Measurements from ENCODE around the gene CUL9. TPM values are rescaled to one million over a fixed set of nuclear protein-coding genes. Genes with fewer than 3 reads are reported as not detected.

The CUL9 gene
- polyA plus RNA-seq, 3 donors: 2.9 to 68.8 (median 3.8) TPM

DNA sequence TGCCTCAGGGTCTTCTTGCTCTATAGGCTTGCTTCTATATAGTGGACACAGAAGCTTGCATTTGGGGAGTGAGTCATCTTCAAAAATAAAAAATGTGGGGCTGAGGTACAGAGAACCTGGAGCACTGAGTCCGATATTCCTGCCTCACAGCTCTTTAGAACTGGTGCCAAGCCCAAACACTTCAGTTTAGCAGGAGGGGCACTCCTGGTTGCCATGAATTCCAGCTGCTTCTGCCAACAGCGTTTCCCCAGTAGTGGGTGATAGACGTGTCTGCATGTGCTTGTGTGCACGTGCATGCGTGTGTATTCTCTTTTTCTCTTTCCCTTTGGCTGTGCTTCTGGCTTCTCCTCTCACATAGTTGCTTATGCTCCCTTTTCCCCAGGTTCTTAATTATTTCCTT is 35.4 kb downstream of the CUL9 start:
- Mint-ChIP-seq H3K4me1 (no peaks in the 10 kb centered on the region), H3K27me3 (ENCODE audit: low read depth in 3 of 3) (peaks cover 0 to 4% (median 2%) of the 10 kb centered on the region in 3 donors), H3K4me3 (no peak overlapping the region), H3K9me3 (peaks cover 0 to 2% (median 0%) of the 10 kb centered on the region in 7 donors), H3K36me3 (peaks cover 68 to 76% of the 10 kb centered on the region in 2 donors), H3K27ac (peak overlapping the region in 1 of 7 donors; percentile 37)
- Histone ChIP-seq H3K9me3 (replicated peaks in 1 of 2; ENCODE audit: control insufficient read depth in 1 of 2, insufficient read depth in 1 of 2, low read length in 2 of 2) (no peaks in the 10 kb centered on the region), H3K36me3 (replicated peaks in 1 of 2; ENCODE audit: control insufficient read depth in 1 of 2, insufficient read depth in 2 of 2, low read length in 2 of 2) (peaks cover 64 to 87% of the 10 kb centered on the region in 2 donors), H3K9ac (ENCODE audit: insufficient read depth, low read length, poor library complexity, severe bottlenecking) (no peak overlapping the region), H3K4me1 (ENCODE audit: control insufficient read depth in 1 of 2, insufficient read depth in 2 of 2, low read length in 2 of 2) (no peaks in the 10 kb centered on the region), H3K79me2 (ENCODE audit: insufficient read depth, low read length) (no peaks in the 10 kb centered on the region), H2AFZ (ENCODE audit: insufficient read depth, low read depth, low read length, poor library complexity, severe bottlenecking) (no peak overlapping the region), H3K27me3 (ENCODE audit: control insufficient read depth in 2 of 2, insufficient read depth in 2 of 2, low read length in 2 of 2) (no peaks in the 10 kb centered on the region), H3K4me3 (replicated peaks in 1 of 3; ENCODE audit: low read depth in 2 of 3, low read length in 3 of 3) (no peak overlapping the region), H3K4me2 (replicated peaks; ENCODE audit: extremely low read depth, low read length, poor library complexity, severe bottlenecking) (no peak overlapping the region), H4K20me1 (ENCODE audit: insufficient read depth, low read length) (no peaks in the 10 kb centered on the region), H3K27ac (ENCODE audit: low read depth in 1 of 2, low read length in 2 of 2) (no peak overlapping the region)
- no peak for DNase-seq
- intact Hi-C loops (cut with micrococcal nuclease): no loop called here
- 80% methylated on average over 1 of the region's 5 CpGs for WGBS (ENCODE audit: insufficient coverage)
- TF ChIP-seq, protein P1, sequence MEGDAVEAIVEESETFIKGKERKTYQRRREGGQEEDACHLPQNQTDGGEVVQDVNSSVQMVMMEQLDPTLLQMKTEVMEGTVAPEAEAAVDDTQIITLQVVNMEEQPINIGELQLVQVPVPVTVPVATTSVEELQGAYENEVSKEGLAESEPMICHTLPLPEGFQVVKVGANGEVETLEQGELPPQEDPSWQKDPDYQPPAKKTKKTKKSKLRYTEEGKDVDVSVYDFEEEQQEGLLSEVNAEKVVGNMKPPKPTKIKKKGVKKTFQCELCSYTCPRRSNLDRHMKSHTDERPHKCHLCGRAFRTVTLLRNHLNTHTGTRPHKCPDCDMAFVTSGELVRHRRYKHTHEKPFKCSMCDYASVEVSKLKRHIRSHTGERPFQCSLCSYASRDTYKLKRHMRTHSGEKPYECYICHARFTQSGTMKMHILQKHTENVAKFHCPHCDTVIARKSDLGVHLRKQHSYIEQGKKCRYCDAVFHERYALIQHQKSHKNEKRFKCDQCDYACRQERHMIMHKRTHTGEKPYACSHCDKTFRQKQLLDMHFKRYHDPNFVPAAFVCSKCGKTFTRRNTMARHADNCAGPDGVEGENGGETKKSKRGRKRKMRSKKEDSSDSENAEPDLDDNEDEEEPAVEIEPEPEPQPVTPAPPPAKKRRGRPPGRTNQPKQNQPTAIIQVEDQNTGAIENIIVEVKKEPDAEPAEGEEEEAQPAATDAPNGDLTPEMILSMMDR (IDR thresholded peaks at IDR 0.05): no peak

DNA sequence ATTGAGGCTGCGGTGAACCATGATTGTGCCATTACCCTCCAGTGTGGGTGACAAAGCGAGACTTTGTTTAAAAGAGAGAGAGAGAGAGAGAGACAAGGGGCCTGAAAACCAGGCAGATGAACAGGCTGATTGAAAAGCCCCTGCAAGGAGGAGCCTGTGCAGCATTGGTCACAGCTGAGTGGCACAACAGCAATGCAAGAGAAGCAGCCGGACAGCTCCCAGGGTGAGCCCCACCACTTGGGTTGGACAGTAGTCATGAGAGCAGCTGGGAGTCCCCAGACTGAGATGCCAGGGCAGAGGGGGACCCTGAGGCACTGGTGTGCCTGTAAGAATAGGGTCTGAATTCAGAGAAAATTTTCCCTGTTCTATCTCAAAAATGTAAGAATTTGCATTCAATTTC is 37.1 kb downstream of the CUL9 start:
- Histone ChIP-seq H3K27ac (ENCODE audit: low read depth in 1 of 2, low read length in 2 of 2) (no peak overlapping the region), H3K27me3 (ENCODE audit: control insufficient read depth in 2 of 2, insufficient read depth in 2 of 2, low read length in 2 of 2) (no peaks in the 10 kb centered on the region), H2AFZ (ENCODE audit: insufficient read depth, low read depth, low read length, poor library complexity, severe bottlenecking) (no peak overlapping the region), H3K9ac (ENCODE audit: insufficient read depth, low read length, poor library complexity, severe bottlenecking) (no peak overlapping the region), H3K9me3 (replicated peaks in 1 of 2; ENCODE audit: control insufficient read depth in 1 of 2, insufficient read depth in 1 of 2, low read length in 2 of 2) (no peaks in the 10 kb centered on the region), H3K4me3 (replicated peaks in 1 of 3; ENCODE audit: low read depth in 2 of 3, low read length in 3 of 3) (no peak overlapping the region), H3K79me2 (ENCODE audit: insufficient read depth, low read length) (no peaks in the 10 kb centered on the region), H3K4me2 (replicated peaks; ENCODE audit: extremely low read depth, low read length, poor library complexity, severe bottlenecking) (no peak overlapping the region), H3K4me1 (ENCODE audit: control insufficient read depth in 1 of 2, insufficient read depth in 2 of 2, low read length in 2 of 2) (peaks cover 3% of the 10 kb centered on the region in 2 donors), H4K20me1 (ENCODE audit: insufficient read depth, low read length) (no peaks in the 10 kb centered on the region), H3K36me3 (replicated peaks in 1 of 2; ENCODE audit: control insufficient read depth in 1 of 2, insufficient read depth in 2 of 2, low read length in 2 of 2) (peaks cover 66 to 91% of the 10 kb centered on the region in 2 donors)
- Mint-ChIP-seq H3K4me3 (no peak overlapping the region), H3K27me3 (ENCODE audit: low read depth in 3 of 3) (peaks cover 0 to 4% (median 2%) of the 10 kb centered on the region in 3 donors), H3K27ac (no peak overlapping the region), H3K9me3 (no peaks in the 10 kb centered on the region), H3K36me3 (peaks cover 68 to 83% of the 10 kb centered on the region in 2 donors), H3K4me1 (peaks cover 2% of the 10 kb centered on the region)
- DNase-seq: no peak
- intact Hi-C loops (cut with micrococcal nuclease): no loop called here
- TF ChIP-seq, protein P1 (IDR thresholded peaks at IDR 0.05): no peak
- WGBS (ENCODE audit: insufficient coverage): 96% methylated on average over 3 of the region's 3 CpGs

All from CD14-positive monocyte (primary cell).